MM.1S (cell line): ENCODE measurements around the gene CXorf58.

Experiments
- DNase-seq: peaks from one replicate; pipeline ENCODE4 v3.0.0-alpha.2; 2015
- H2AFZ ChIP-seq: fragments of 300-600 bp; sonication (generic); 2 replicates; pipeline ENCODE4 v1.6.0; 2016; ENCODE audit warnings: antibody characterized with exemption, low read length
- H3F3A ChIP-seq: fragments of 300-600 bp; sonication (generic); 2 replicates; pipeline ENCODE4 v1.6.1; 2016; ENCODE audit warnings: mild to moderate bottlenecking, antibody characterized with exemption, low read length, moderate library complexity, mixed read lengths; ENCODE audit not compliant: insufficient read depth
- H3K27ac ChIP-seq: fragments of 300-600 bp; sonication (generic); 2 replicates; pipeline ENCODE4 v1.5.1; 2016; ENCODE audit warnings: mild to moderate bottlenecking, low read length
- H3K27me3 ChIP-seq: fragments of 300-600 bp; sonication (generic); replicated peaks from 2 replicates; pipeline ENCODE4 v1.6.0; 2016; ENCODE audit warnings: low read length; ENCODE audit not compliant: insufficient read depth
- H3K36me3 ChIP-seq: fragments of 300-600 bp; sonication (generic); replicated peaks from 2 replicates; pipeline ENCODE4 v1.6.1; 2016; ENCODE audit warnings: mild to moderate bottlenecking, low read length, mixed read lengths; ENCODE audit not compliant: insufficient read depth
- H3K4me1 ChIP-seq: fragments of 300-600 bp; sonication (generic); 2 replicates; pipeline ENCODE4 v1.6.1; 2016; ENCODE audit warnings: low read length, mixed read lengths
- H3K4me2 ChIP-seq: fragments of 300-600 bp; sonication (generic); 2 replicates; pipeline ENCODE4 v1.6.0; 2016; ENCODE audit warnings: low read depth, low read length
- H3K4me3 ChIP-seq: fragments of 300-600 bp; sonication (generic); 2 replicates; pipeline ENCODE4 v1.5.1; 2016; ENCODE audit warnings: low read length, mixed read lengths
- H3K79me2 ChIP-seq: fragments of 300-600 bp; sonication (generic); 2 replicates; pipeline ENCODE4 v1.6.1; 2016; ENCODE audit warnings: mixed run types, low read length, mixed read lengths
- H3K9ac ChIP-seq: fragments of 300-600 bp; sonication (generic); 2 replicates; pipeline ENCODE4 v1.6.1; 2016; ENCODE audit warnings: low read length, mixed read lengths
- H3K9me2 ChIP-seq: fragments of 300-600 bp; sonication (generic); replicated peaks from 2 replicates; pipeline ENCODE4 v1.6.1; 2016; ENCODE audit warnings: mild to moderate bottlenecking, low read length, mixed read lengths; ENCODE audit not compliant: insufficient read depth
- H3K9me3 ChIP-seq: fragments of 300-600 bp; sonication (generic); replicated peaks from 2 replicates; pipeline ENCODE4 v1.6.1; 2016; ENCODE audit warnings: mild to moderate bottlenecking, low read length, mixed read lengths; ENCODE audit not compliant: insufficient read depth
- H4K20me1 ChIP-seq: fragments of 300-600 bp; sonication (generic); 2 replicates; pipeline ENCODE4 v1.6.1; 2016; ENCODE audit warnings: mild to moderate bottlenecking, low read length, moderate library complexity, mixed read lengths; ENCODE audit not compliant: insufficient read depth
- CTCF ChIP-seq: fragments of 300-600 bp; sonication (generic); IDR thresholded peaks from 2 replicates; pipeline ENCODE4 v1.5.1; 2016; ENCODE audit warnings: antibody characterized with exemption, low read length, mixed read lengths
- EZH2 ChIP-seq: fragments of 300-600 bp; sonication (generic); optimal IDR thresholded peaks from 2 replicates; pipeline ENCODE3; 2017; ENCODE audit warnings: low read depth, mild to moderate bottlenecking, antibody characterized with exemption, low read length, mixed read lengths
- EZH2phosphoT487 ChIP-seq: fragments of 300-600 bp; sonication (generic); IDR thresholded peaks from 2 replicates; pipeline ENCODE4 v1.6.1; 2018; ENCODE audit warnings: antibody characterized with exemption, low read length

Gene CXorf58

GRCh38 chrX:23938690-23939089 is 30.9 kb downstream of the CXorf58 start:
- no peak for TF ChIP-seq EZH2phosphoT487
- TF ChIP-seq CTCF, result no peak
- TF ChIP-seq EZH2, result no peak

GRCh38 chrX:23939203-23939602 is 31.4 kb downstream of the CXorf58 start:
- Histone ChIP-seq H3K4me2 (no peak overlapping the region), H3F3A (no peaks in the 10 kb centered on the region), H3K9ac (no peak overlapping the region), H4K20me1 (no peaks in the 10 kb centered on the region), H3K79me2 (no peaks in the 10 kb centered on the region), H2AFZ (no peak overlapping the region), H3K36me3 (no peaks in the 10 kb centered on the region), H3K27me3 (no peaks in the 10 kb centered on the region), H3K4me1 (no peaks in the 10 kb centered on the region), H3K9me3 (no peaks in the 10 kb centered on the region), H3K27ac (no peak overlapping the region), H3K9me2 (no peaks in the 10 kb centered on the region), H3K4me3 (no peak overlapping the region)
- DNase-seq, result no peak
- TF ChIP-seq EZH2, result no peak
- TF ChIP-seq CTCF, result no peak
- TF ChIP-seq EZH2phosphoT487, result no peak

More at GRCh38 chrX:23938690-23939089, 30.9 kb downstream of the CXorf58 start:
- H3K9ac ChIP-seq, result no peak overlapping the region
- no peak overlapping the region for H3K4me2 ChIP-seq
- H4K20me1 ChIP-seq, result no peaks in the 10 kb centered on the region
- no peaks in the 10 kb centered on the region for H3K36me3 ChIP-seq
- H3F3A ChIP-seq, result no peaks in the 10 kb centered on the region
- H3K4me1 ChIP-seq, result no peaks in the 10 kb centered on the region
- DNase-seq, result no peak
- H3K9me2 ChIP-seq, result no peaks in the 10 kb centered on the region
- H3K9me3 ChIP-seq, result no peaks in the 10 kb centered on the region
- H3K27me3 ChIP-seq, result no peaks in the 10 kb centered on the region
- H3K27ac ChIP-seq, result no peak overlapping the region
- H2AFZ ChIP-seq, result no peak overlapping the region
- H3K4me3 ChIP-seq, result no peak overlapping the region
- no peaks in the 10 kb centered on the region for H3K79me2 ChIP-seq

GRCh38 chrX:23944234-23944633 is 36.4 kb downstream of the CXorf58 start:
- H3K9me2 ChIP-seq, result no peaks in the 10 kb centered on the region
- H3K9ac ChIP-seq, result no peak overlapping the region
- no peaks in the 10 kb centered on the region for H4K20me1 ChIP-seq
- H3K36me3 ChIP-seq, result no peaks in the 10 kb centered on the region
- DNase-seq, result no peak
- H3K9me3 ChIP-seq, result no peaks in the 10 kb centered on the region
- no peak for TF ChIP-seq EZH2phosphoT487
- no peak for TF ChIP-seq EZH2
- TF ChIP-seq CTCF, result no peak
- no peaks in the 10 kb centered on the region for H3K4me1 ChIP-seq
- no peak overlapping the region for H3K27ac ChIP-seq
- no peaks in the 10 kb centered on the region for H3F3A ChIP-seq
- no peak overlapping the region for H3K4me3 ChIP-seq
- no peaks in the 10 kb centered on the region for H3K27me3 ChIP-seq
- no peaks in the 10 kb centered on the region for H3K79me2 ChIP-seq
- no peak overlapping the region for H3K4me2 ChIP-seq
- H2AFZ ChIP-seq, result no peak overlapping the region
